ENCODE measurements around the gene CDH23.

The CDH23 gene

DNA sequence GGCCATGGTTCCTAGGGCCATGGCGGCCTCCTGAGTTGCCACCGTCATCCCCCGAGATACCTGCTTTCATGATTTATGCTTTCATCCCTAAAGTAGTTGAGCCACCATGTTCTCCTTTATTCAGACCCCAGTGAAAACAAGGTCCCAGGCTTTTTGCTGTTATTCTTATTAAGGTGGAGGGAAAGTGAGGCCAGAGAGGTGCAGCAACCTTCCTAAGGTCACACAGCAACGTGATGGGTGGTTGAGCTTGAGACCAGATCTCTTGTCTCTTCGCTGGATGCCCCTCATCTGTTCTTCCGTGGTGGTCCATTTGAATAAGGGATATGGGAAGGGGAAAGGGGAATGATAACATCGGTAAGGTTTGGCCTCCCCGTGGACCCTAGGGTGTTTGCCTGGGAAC is 180.6 kb downstream of the CDH23 start:
- no peak for DNase-seq (ENCODE audit: low read depth in 3 of 3, low spot score in 1 of 3)

GRCh38 chr10:71578069-71578468 is 181.3 kb downstream of the CDH23 start:
- no peak for DNase-seq (ENCODE audit: low read depth in 3 of 3, low spot score in 1 of 3)

- no peak for DNase-seq (ENCODE audit: low read depth in 3 of 3, low spot score in 1 of 3)
Observed at GRCh38 chr10:71579668-71580067, 182.9 kb downstream of the CDH23 start.

DNA sequence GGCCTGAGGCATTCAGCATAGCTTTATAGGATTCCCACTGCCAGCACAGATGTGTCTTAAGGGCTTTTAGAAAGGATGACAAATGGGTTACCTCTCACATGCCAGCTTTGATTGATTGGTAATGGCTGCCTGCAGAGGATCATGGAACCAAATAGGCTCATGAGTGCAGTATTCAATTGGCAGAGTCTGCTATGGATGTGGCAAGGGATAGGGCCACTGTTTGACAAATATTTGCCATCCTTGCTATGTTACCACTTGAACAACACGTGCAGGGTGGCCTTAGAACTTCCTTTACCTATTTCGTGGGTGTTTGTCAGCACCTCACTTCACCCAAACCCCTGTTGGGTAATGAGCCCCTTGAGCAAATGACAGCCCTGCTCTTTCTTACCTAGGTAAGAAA is 183.7 kb downstream of the CDH23 start:
- no peak for DNase-seq (ENCODE audit: low read depth in 3 of 3, low spot score in 1 of 3)

GRCh38 chr10:71580926-71581325 is 184.2 kb downstream of the CDH23 start:
- DNase-seq (ENCODE audit: low read depth in 3 of 3, low spot score in 1 of 3): no peak

- DNase-seq (ENCODE audit: low read depth in 3 of 3, low spot score in 1 of 3): no peak
Observed at GRCh38 chr10:71581376-71581775, 184.7 kb downstream of the CDH23 start.

DNA sequence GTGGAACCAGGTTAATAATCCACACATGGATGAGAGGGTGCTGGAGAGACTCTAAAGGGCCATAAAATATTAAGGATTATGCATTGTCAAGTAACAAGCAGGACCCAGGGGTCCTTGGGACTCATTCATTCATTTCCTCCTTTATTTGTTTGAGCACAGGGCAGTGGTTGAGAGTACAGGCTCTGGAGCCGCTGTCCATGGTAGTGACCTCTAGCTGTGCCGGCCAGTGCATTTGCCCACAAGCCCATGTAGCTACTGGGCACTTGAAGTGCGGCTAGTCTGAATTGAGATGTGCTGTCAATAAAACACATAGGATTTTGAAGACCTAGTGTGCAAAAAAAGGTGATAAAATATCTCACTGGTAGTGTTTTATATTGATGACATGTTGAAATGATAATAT is 185.3 kb downstream of the CDH23 start:
- no peak for DNase-seq (ENCODE audit: low read depth in 3 of 3, low spot score in 1 of 3)

DNA sequence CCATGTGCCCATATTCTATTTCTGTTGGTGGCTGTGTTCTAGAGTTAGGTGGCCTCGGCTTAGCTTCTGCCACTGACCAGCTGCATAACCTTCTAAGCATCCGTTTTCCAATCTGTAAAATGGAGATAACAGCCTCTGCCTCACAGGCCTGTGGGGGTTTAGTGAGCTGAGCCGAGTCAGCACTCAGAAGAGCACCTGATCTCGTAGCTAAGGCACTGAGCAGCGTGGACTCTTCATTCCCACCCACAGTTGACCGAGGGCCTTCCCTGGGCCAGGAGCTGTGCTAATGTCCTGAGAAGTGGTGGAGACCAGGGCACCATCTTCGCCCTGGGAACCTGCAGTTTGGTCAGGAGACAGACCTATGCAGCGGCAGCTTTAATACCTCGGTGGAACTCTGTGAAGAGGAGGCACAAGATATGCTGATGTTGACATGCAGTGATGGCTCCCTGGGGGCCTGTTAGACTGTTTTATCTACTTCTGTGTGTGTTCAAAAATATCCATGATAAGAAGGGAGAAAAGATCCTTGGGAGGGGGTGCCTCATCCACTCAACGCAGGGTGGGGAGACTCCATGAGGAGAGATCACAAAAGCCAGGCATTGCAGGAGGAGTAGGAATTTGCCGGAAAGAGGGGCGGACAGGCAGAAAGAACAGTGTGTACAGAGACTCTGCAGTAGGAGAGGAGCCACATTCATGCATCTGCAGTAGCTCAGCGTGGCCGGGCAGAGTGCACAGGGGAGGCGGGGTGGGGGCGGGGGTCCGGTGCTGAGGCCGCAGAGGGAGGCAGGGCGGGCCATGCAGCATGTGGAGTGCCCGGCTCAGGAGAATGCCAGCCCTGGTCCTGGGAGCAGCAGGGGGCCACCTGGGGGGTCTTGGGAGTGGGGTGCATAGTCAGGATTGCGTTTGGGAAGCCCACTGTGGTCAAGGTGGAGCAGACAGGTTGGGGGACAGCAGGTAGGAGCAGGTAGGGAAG is 186.1 kb downstream of the CDH23 start:
- DNase-seq (ENCODE audit: low read depth in 3 of 3, low spot score in 1 of 3): no peak

- no peak for DNase-seq (ENCODE audit: low read depth in 3 of 3, low spot score in 1 of 3)
Observed at GRCh38 chr10:71584461-71584860, 187.7 kb downstream of the CDH23 start.

GRCh38 chr10:71584902-71585563 is 188.3 kb downstream of the CDH23 start:
- no peak for DNase-seq (ENCODE audit: low read depth in 3 of 3, low spot score in 1 of 3)

DNA sequence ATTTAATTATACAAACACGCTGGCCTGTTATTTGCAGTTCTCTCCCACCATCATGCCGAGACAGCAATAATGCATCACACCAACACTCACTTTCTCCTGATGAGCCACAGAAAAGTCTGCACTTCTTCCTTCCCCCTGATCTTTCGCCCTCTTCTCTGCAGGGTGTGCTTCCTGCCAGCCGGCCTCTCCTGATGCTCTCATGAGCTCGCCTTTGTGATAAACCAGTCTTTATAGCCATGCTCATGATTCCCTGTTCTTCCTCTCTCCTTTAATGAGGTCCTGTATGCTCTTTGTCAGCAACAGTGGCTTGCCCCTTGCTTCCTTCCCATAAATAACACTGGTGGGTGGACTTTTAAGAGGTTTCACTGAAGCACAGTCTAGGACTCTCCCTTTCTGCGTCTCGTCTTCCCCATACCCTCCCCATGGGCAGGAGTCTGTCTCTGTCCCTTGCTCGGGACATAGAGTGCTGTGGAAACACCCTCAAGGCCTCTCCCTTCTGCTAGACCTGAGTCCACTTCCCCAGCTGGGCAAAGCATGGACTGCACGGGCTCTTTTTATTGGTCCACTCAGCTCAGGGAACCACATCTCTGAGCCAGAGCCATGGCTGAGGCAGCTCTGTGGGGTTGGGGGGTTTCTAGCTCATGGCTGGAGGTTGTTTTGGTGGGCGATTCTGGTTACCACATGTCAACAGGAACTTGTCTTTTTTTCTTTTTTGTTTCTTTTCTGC is 189.0 kb downstream of the CDH23 start:
- DNase-seq (ENCODE audit: low read depth in 3 of 3, low spot score in 1 of 3): no peak

DNA sequence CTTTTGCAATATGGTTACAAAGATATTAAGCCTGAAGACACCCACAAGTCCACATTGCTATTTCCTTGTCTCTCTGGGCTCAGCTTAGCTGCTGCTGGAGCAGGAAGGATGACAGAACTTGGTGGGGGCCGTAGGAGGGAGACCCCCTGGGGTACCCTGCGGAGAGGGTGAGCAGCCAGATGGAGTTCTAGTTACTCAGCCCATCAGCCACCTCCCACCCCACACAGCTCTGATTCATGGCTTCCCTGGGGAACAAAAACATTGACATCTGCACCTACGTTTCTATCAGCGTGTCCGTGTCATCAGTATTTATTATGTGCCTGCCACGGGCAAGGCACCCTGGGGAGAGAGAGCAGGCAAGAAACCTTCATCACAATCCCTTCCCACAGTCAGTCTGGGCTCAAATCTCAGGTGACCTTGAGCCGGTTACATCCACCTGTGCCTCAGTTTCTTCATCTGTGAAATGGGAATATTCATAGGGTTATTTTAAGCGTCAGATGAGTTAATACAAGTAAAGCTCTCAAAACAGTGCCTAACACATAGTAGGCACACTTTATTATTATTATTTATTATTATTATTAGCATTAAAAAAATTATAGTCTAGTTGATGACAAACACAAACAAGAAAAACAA is 191.3 kb downstream of the CDH23 start:
- no peak for DNase-seq (ENCODE audit: low read depth in 3 of 3, low spot score in 1 of 3)

- DNase-seq (ENCODE audit: low read depth in 3 of 3, low spot score in 1 of 3): no peak
Observed at GRCh38 chr10:71588685-71589084, 192.0 kb downstream of the CDH23 start.

GRCh38 chr10:71589617-71590551 is 193.2 kb downstream of the CDH23 start:
- DNase-seq (ENCODE audit: low read depth in 3 of 3, low spot score in 1 of 3): no peak

- no peak for DNase-seq (ENCODE audit: low read depth in 3 of 3, low spot score in 1 of 3)
Observed at GRCh38 chr10:71590781-71591350, 194.1 kb downstream of the CDH23 start.

GRCh38 chr10:71594934-71595571 is 198.3 kb downstream of the CDH23 start:
- DNase-seq (ENCODE audit: low read depth in 3 of 3, low spot score in 1 of 3): no peak

- DNase-seq (ENCODE audit: low read depth in 3 of 3, low spot score in 1 of 3): no peak
Observed at GRCh38 chr10:71595649-71596048, 198.9 kb downstream of the CDH23 start.

GRCh38 chr10:71596127-71596526 is 199.4 kb downstream of the CDH23 start:
- DNase-seq (ENCODE audit: low read depth in 3 of 3, low spot score in 1 of 3): no peak

- no peak for DNase-seq (ENCODE audit: low read depth in 3 of 3, low spot score in 1 of 3)
Observed at GRCh38 chr10:71596759-71597158, 200.0 kb downstream of the CDH23 start.

All from stimulated activated CD4-positive, alpha-beta T cell treated with anti-CD3 and anti-CD28 coated beads, TNF-alpha, amount 100 ng/mL, for 1 hour (primary cell).